Head of caudate nucleus (tissue), 42 donors: Measurements from ENCODE around the gene SCARB1.

Experiments
- DNase-seq, 42 donors: peaks; one replicate each; pipeline versions ENCODE4 v3.0.0 to v3.0.0-alpha.2; 2020 to 2021; ENCODE audit warnings: mixed read lengths in 7 of 42
- intact Hi-C: fragments of 100-400 bp; cut with DNase I; formaldehyde crosslinking; loops from one replicate; pipeline ENCODE4 v1.15.0; 2022

Gene SCARB1

DNA sequence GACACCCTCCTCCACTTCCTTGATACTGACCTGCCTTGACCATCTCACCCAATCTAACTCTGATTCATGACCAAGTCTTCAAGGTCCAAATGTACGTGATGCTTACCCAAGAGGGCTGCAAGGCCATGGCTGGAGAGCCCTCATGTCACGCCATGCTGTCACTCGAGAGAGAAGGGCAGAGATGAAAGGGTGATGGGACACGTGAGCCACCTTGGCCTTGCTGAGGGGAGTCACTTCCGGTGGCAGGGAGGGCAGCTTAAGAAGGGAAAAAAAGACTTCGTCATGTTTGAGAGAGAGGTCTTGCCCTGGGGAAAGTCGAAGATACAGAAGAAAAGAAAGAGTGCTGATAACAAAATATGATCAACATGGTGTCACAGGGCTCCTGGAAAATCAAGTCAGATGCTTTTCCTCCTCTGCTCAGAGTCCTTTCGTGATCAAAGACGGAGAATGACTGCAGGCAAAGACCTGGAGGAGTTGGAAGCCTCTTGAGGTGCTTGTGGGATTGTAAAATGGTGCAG is 3.3 kb upstream of the SCARB1 start:
- no peak for DNase-seq
- intact Hi-C loops = no loop called here

DNA sequence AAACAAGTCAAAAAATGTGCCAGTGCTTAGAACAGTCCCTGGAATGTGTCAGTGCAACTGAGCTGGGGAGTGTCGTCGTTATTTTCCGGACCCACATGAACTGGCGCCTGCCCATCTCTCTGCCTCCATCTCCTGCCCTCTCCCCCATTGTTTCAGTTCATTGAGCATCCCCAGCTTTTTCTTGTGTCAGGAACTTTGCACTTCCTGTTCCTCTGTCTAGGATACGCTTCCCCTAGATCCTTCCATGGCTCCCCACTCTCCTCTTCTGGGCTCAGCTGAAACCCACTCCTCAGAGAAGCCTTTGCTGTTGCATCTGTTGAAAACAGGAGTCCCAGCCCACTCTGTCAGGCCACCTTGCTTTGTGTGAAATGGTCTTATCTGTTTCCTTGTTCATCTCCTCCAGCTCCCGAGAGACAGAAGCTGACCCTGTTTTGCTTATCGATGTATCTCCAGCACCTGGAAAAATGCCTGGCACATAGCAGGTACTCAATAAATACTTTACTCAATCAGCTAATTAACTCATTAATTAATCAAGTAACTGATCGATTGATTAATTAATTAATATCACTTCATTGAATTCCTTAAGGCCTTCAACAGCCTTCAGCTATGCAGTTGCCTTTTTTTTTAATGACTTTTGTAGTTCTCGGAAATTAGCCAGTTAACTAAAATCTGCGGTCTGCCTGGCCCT is 2.7 kb upstream of the SCARB1 start:
- no peak for DNase-seq
- intact Hi-C loops = no loop called here

DNA sequence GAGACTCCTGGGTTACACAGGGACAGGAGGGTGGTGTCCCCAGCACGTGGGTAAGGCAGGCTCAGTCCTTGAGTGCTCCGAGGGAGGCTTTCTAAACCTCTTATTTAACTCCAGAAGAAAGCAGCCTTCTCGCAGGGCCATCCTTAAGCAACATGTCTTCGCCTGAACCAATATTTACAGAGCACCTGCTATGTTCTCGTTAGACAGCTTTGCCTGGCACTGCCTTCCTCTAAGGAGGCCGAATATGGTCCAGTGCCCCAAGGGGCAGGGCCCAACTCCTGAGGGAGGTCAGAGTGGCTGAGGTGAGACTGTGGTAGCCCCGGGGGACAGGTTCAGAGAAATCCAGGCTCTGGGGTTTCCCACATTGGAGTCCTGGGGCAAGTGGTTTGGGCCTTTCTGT is 2.1 kb upstream of the SCARB1 start:
- DNase-seq = no peak
- intact Hi-C loops = no loop called here

DNA sequence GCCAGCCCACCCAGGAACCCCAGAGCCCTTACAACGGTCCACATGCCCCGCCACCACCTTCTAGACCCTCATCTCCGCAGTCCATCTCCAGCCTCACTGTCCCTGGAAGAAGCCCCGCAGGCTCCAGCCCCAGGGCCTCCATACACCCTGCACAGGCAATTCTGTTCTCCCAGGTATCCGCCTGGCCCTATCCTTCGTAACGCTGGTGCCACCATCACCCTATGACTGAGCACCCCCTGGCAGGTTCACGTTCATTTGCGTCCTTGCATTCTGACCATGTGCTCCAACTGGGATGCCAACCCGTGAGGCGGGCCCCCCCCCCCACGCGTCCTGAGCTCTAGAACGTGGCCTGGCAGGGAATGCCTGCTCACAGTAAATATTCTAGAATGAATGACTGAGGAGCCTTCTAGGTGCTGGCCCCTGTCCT is 675 bp upstream of the SCARB1 start:
- intact Hi-C loops = loop anchor here (5.0 kb wide), 1 partner anchor 38 kb away; no protein-coding TSS in a partner anchor
- DNase-seq = no peak

DNA sequence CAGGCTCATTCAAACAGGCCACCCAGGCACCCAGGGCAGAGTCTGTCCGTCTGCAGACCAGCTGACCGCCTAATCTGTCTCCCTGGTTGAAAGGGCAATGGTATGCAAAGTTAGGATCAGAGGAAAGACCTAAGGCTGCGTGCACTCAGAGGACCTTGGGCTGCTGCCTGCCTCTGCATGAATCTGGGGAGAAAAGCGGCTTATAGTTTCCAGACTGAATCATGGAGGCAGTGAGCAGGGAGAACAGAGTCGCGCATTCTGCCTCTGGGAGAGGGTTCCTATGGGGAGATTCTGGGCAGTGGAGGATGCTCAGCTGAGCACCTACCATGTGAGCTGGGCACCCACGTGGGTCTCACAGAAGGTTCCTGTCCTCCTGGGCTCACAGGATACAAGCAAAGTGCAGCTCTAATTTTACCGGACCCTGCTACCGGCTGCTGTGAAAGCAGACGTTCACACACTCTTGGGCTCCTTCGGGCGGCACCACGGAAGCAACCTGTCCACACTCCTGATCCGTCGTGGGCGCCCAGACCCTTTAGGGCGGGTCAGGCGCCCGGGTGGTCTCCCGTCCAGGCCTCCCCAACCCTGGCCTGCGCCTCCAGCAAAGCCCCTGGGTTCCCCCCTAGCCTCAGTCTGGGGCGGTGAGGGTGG is 772 bp downstream of the SCARB1 start:
- intact Hi-C loops = loop anchor here (5.0 kb wide), 1 partner anchor 39 kb away; no protein-coding TSS in a partner anchor
- peak; percentile 46 to 84 (median 72) for DNase-seq

DNA sequence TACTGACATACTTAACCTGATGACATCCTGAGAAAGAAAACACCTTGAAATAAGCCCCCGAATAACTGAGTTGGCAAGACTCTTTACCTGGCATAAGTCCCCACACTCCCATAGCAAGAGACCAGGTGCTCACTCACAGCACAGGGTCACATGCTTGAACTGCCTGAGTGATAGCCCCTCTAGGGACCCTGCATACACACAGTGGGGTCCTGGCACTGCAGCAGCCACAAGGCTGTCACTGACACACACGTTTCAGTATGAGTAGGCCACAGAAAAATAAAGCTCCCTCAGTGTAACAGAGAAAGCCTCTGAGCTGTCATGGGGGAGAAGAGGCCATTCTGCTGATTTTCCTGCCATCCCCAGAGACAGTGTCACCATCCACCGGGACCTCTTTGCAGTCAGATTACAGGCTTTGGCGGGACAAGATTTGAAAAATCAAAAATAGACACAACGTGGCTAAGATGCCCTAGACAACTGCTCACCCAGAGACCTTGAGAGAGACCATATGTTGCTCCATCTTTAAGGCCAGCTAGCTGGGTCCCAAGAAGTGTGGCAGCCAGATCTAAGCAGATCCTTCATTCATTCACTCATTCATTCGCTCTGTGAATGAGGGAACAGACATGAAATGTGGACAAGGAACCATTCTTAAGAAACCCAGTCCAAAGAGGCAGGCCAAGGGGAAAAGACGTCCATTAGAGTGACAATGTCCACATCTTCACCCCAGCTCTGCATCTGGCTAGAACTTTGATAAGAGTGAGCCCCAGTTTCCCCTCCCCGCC is 1.6 kb downstream of the SCARB1 start:
- intact Hi-C loops = loop anchor here (5.0 kb wide), 1 partner anchor 40 kb away; no protein-coding TSS in a partner anchor
- DNase-seq = peak in 1 of 42 donors; percentile 32

DNA sequence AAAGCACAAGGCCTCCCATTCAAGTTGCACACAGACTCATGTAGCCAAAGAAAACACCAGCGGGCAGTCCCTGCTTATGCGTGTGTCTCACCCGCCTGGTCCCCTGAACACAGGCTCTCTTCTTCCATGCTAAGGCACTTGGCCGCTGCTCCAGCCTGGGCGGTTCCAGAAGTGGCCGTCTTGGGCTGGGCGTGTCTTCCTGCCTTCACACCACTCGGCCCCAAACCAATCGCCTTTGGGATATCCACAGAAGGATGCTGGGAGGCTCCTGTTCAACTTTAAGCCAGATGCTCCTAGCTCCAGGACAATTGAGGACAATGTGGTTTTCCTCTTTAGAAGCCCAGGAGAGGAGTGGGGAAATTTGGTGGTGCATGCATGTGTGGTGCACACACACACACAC is 2.2 kb downstream of the SCARB1 start:
- intact Hi-C loops = loop anchor here (5.0 kb wide), 1 partner anchor 41 kb away; no protein-coding TSS in a partner anchor
- DNase-seq = peak; percentile 77 to 95 (median 88)

DNA sequence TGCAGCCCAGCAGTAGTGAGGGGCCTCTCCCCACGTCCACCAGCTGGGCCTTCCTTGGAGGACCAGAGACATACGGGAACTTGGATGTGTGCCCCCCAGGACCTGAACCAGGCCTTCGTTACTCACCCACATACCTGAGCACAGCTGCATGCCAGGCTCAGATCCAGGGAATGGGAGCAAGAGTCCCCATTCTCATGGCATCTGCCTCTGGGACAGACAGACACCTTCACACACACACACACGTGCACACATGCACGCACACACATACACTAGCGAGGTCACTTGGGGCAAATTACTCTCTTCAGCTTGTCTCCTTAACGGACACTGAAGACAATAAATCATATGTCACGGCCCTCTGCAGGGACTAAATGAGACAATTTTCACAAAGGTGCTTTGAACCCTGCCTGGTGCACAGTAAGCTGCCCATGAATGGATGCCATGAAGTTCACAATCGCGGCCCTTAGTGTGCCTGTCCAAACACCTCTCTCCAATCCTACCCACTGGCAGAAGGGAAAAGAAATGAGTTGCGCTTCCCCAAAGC is 5.7 kb downstream of the SCARB1 start:
- intact Hi-C loops = no loop called here
- no peak for DNase-seq

DNA sequence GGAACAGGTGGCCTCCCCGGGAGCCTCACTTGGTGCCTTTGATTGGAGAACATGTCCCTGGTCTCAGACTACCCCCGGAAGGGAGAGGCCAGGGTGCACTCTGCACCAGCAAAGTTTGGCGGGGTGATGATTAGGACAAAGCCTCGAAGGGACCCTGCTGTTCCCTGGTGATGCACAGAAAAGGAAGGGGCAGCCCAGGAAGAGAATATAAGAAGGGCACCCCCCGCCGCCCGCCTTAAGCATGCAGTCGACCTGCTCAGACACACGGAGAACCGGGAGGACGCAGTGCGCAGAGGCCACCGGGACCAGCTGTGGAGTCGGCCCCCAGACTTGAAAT is 6.9 kb downstream of the SCARB1 start:
- intact Hi-C loops = no loop called here
- DNase-seq = no peak

DNA sequence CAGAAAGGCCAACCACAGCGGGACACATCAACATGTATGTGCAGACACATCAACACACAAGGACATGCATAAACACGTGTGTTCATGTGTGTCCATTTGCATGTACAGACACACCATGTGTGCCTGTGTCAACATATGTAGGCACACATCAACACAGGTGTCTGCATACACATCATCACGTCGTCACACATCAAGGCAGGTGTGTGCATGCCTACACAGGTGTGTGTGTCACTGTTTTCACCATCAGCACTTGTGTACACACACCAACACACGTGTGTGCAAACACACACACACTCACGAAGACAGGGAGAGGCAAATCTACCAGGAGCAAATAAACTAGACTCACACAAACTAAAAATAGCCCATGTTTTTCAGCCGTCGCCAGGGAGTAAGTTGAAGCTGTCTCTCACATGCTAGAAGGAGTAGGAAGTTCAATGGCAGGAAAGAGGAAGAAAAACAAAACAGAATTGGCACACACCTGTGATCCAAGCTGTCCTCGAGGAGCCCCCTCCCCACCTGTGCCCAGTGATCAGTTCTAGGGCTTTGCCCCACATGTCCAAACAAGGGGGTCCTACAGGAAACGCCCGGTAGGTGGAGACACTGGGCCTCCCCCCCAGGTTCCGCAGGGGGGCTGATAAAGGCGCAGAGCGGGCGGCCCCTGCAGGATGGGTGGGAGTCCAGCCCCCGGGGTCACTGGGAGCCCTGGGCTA is 7.4 kb downstream of the SCARB1 start:
- peak in 1 of 42 donors; percentile 40 for DNase-seq
- intact Hi-C loops = no loop called here

DNA sequence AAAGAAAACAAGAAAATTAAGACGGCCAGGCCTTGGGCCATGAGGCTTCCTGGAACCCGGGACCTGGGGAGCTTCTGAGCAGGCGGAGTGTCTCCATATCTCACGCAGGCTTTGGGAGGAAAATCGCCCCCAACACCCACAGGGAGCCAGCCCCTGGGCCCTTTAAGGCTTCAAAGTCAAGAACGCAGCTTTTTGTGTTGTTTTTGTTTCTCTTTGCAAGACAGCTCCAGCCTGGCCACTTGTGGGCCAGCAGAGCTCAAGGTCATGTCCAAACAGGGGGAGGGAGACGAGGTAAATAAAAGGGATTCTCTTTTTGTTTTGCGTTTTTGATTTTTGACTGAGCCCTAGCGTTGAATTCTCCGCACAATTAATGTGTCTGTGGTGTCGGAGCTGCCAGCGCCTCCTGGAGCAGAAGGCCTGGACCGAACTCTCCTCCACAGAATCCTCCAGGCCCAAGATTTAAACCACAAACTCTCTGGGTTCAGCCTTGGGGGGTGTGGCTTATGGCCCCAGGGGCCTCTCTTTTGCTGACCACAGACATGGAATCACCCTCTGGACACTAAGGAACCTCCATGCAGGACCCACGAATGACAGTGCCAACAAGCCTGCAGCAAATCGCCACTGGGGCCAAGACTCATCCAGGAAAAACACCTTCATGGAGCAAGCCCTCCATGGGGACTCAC is 8.2 kb downstream of the SCARB1 start:
- DNase-seq = no peak
- intact Hi-C loops = no loop called here

DNA sequence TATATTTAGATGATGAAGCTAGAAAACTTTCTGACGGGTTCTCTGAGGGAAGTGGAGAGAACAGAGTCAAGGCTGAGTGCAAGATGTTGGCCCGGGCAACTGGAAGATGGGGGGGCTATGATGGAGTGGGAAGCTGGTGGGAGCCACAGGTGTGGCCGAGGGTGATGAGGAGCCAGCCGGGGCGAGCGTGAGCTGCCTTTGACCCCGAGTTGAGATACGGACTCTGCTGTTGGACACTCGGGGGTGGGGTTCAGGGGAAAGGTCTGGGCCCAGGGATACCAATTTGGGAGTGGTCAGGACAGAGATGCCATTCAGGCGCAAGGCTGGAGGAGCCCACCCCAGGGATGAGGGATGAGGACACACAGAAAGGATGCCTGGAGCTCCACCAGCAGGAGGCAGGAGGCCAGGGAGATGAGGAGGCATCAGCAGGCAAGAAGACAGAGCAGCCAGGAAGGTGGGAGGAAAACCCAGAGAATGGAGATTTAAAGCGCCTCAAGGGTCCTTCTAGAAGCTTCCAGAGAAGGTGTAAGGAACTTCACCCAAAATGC is 9.0 kb downstream of the SCARB1 start:
- no peak for DNase-seq
- intact Hi-C loops = no loop called here

DNA sequence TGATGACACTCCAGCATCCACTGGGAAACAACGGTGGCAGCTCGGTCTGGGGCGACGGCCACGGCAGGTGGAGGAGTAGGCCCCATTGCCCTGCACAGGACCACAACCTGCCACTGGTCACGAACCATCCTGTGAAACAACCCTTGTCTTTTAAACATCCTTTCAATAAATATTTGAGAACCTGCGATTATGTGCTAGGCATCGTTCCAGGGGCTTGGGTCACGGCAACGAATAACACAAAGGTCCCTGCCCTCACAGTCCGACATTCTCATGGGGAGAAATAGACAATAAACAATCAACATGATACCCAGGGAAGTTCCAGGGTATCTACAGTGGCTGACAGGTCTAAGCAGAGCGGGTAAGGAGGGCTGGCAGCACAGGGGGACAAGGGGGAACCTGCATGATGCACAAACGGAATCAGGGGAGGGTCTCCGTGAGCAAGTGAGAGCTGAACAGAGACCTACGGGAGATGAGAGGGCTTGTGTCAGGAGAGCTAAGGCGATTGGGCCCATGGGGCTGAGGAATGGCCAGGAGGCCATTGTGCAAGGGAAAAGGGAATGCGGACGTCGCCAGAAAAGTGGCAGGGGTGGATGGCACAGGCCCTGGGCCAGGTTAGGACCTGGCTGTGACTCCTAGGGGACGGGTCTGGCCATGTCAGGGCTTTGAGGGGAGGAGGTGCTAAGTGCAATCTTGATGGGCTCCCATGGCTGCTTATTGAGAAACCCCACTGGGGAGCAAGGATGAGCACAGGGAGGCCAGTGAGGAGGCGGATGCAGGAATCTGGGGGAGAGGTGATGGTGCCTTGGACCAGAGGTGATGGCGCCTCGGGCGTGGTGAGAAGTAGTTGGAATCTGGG is 9.7 kb downstream of the SCARB1 start:
- intact Hi-C loops = no loop called here
- no peak for DNase-seq

DNA sequence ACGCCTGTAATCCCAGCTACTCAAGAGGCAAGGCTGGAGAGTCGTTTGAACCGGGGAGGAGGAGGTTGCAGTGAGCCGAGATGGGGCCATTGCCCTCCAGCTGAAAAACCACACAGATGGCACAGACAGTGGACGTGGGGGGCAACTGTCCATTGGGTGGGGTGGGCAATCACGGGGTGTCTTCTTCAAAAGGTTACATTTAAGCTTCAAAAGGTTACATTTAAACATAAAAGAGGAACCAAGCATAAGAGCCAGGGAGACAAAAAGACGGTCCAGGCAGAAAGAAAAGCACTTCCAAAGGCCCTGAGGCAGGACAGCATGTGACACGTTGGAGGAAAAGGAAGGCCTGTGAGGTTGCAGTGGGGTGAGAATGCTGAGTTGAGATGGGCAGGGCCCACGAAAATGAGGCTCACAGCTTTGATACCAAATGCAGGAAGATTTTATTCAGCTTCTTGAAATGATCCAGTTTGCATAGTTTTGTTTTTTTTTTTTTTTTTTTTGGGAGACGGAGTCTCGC is 10.7 kb downstream of the SCARB1 start:
- intact Hi-C loops = no loop called here
- no peak for DNase-seq

DNA sequence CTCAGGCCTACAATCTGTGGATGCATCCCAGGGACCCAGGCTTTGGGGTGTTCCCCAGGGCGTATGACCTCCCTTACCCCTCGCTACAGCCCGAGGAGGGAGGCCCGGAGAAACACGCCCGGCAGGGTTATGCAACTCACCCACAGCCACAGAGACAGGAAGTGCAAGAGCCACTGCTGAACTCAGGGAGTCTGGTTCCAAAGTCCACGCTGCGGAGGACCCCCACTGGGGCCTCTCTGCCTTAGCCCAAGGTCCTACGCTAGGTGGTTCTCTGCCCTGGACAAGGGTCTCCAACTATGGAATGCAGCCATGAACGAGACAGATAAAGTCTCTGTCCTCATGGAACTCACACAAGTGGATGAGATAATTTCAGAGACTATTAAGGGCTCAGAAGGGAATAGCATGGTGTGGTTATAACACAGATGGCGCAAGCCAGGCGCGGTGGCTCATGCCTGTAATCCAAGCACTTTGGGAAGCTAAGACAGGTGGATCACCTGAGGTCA is 11.3 kb downstream of the SCARB1 start:
- intact Hi-C loops = no loop called here
- DNase-seq = peak in 20 of 42 donors; percentile 34 to 78 (median 56)

DNA sequence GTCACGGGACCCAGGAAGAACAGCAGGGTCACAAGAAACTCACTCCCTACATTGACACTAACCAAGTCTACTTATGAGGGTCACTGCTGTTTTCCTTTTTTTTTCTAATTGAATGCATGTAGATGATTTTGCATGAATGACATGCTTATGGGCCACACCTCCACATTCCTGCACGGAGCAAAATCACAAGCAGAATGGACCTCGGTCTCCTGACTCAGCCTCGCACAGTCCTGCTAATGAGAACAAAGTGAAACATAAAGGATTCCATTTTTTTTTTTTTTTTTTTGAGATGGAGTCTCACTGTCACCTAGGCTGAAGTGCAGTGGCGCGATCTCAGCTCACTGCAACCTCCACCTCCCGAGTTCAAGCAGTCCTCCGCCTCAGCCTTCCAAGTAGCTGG is 12.3 kb downstream of the SCARB1 start:
- intact Hi-C loops = no loop called here
- DNase-seq = no peak

DNA sequence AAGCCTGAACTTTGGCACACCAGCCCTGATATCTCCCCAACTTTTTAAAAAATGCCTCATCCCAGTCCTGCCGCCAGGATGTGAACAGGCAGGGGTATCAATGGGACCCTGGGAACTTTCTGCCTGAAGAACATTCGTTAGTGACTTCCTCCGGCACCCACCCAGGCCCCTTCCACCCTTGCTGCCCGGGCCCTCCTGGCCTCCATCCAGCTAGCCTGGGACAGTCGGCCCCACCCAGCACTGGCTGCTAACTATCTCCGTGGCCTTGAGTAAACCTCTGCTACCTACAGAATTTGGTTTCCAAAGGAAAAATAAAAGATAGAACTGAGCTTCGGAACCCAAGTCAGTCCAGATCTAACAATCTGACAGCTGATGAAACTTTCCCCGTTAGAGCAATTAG is 14.3 kb downstream of the SCARB1 start:
- no peak for DNase-seq
- intact Hi-C loops = no loop called here
